GM12878 (cell line): ENCODE measurements around the gene LRRIQ4. TPM values are rescaled to one million over a fixed set of nuclear protein-coding genes. Genes with fewer than 3 reads are reported as not detected.

Experiments
- BHLHE40 ChIP-seq, 2 experiments: fragments of 450-650 bp in 1 of 2; IDR thresholded peaks; 2 replicates each; pipeline ENCODE4 v1.6.1; 2011 to 2017; ENCODE audit warnings: low read depth in 2 of 2, borderline replicate concordance in 1 of 2, improper control_type of control experiment in 1 of 2, low read length in 1 of 2, mild to moderate bottlenecking in 1 of 2
- CBFB ChIP-seq: IDR thresholded peaks from 2 replicates; pipeline ENCODE4 v1.6.1; 2016; ENCODE audit warnings: antibody characterized with exemption, low read depth
- CBX3 ChIP-seq: fragments of 200-600 bp; sonication (generic); IDR thresholded peaks from 2 replicates; pipeline ENCODE4 v1.6.1; 2016; ENCODE audit warnings: low read depth, borderline replicate concordance
- DPF2 ChIP-seq: fragments of 450-650 bp; IDR thresholded peaks from 2 replicates; pipeline ENCODE4 v1.6.1; 2017; ENCODE audit warnings: mild to moderate bottlenecking
- ESRRA ChIP-seq: IDR thresholded peaks from 2 replicates; pipeline ENCODE4 v1.6.1; 2012; ENCODE audit warnings: mild to moderate bottlenecking, low read length, improper control_type of control experiment
- EZH2 ChIP-seq: IDR thresholded peaks from 2 replicates; pipeline ENCODE4 v1.6.1; 2012; ENCODE audit warnings: low read depth, mild to moderate bottlenecking, control low read depth, inconsistent platforms, low read length, borderline replicate concordance; ENCODE audit not compliant: control insufficient read depth
- FOS ChIP-seq: IDR thresholded peaks from 3 replicates; pipeline ENCODE4 v1.6.1; 2011; ENCODE audit warnings: borderline replicate concordance; ENCODE audit not compliant: insufficient read length; ENCODE audit errors: extremely low read depth
- HDAC6 ChIP-seq: fragments of 200-600 bp; sonication (generic); IDR thresholded peaks from one replicate; pipeline ENCODE4 v1.8.0; 2017; ENCODE audit warnings: antibody characterized with exemption; ENCODE audit not compliant: unreplicated experiment
- NR2C2 ChIP-seq: IDR thresholded peaks from 2 replicates; pipeline ENCODE4 v1.6.1; 2011; ENCODE audit warnings: borderline replicate concordance, low read depth; ENCODE audit not compliant: control insufficient read depth, insufficient read length
- RB1 ChIP-seq: fragments of 450-650 bp; formaldehyde crosslinking; IDR thresholded peaks from 2 replicates; pipeline ENCODE4 v1.6.1; 2017; ENCODE audit warnings: mild to moderate bottlenecking, borderline replicate concordance
- RBBP5 ChIP-seq: fragments of 200-600 bp; sonication (generic); conservative IDR thresholded peaks from 2 replicates; pipeline ENCODE4 v1.6.1; 2016
- SMC3 ChIP-seq: IDR thresholded peaks from 2 replicates; pipeline ENCODE4 v1.6.1; 2011; ENCODE audit warnings: low read length, improper control_type of control experiment, borderline replicate concordance
- TCF12 ChIP-seq: IDR thresholded peaks from 2 replicates; pipeline ENCODE4 v1.6.1; 2011; ENCODE audit warnings: low read depth, mild to moderate bottlenecking, low read length
- YBX1 ChIP-seq: fragments of 450-650 bp; IDR thresholded peaks from 2 replicates; pipeline ENCODE4 v1.6.1; 2016; ENCODE audit warnings: antibody characterized with exemption
- YY1 ChIP-seq: IDR thresholded peaks from 2 replicates; pipeline ENCODE4 v1.6.1; 2011; ENCODE audit warnings: low read depth, mild to moderate bottlenecking, low read length
- ZBED1 ChIP-seq: IDR thresholded peaks from 2 replicates; pipeline ENCODE4 v1.6.1; 2016; ENCODE audit warnings: borderline replicate concordance
- polyA plus RNA-seq, 11 experiments: library from polyadenylated mRNA; depleted of rRNA in 4 of 11; unstranded in 6 of 11; stranded (reverse) in 5 of 11; fragments of >200 nt; fragmentation: Nextera tagmentation in 4 of 11; fragmentation: Illumina TruSeq in 1 of 11; extraction: Ambion mirVana in 4 of 11; extraction: Trizol in 1 of 11; gene quantifications; 1 replicate in 1 of 11; 2 replicates in 10 of 11; pipeline versions ENCODE4 v1.2.1 to v1.2.3, GENCODE V29; 2011 to 2016; ENCODE audit warnings: inconsistent platforms in 2 of 11, missing spikeins in 2 of 11, low read depth in 1 of 11
- total RNA-seq, 4 experiments: library from RNA; depleted of rRNA in 3 of 4; stranded (reverse); fragments of >200 nt in 3 of 4; fragmentation: Illumina TruSeq in 1 of 4; extraction: Trizol in 1 of 4; gene quantifications; 2 replicates each; pipeline versions ENCODE4 v1.2.1 to v1.2.3, GENCODE V29; 2013 to 2021
- TF ChIP-seq, protein P1 (sequence below): fragments of 450-650 bp; formaldehyde crosslinking; IDR thresholded peaks from 2 replicates; pipeline ENCODE4 v1.5.0; 2022; ENCODE audit warnings: mild to moderate bottlenecking, missing genetic modification characterization
- TF ChIP-seq, protein P2 (sequence below): IDR thresholded peaks from 2 replicates; pipeline ENCODE4 v1.6.1; 2012; ENCODE audit warnings: improper control_type of control experiment, low read depth, low read length; ENCODE audit not compliant: insufficient replicate concordance
- TF ChIP-seq, protein P3 (sequence below): fragments of 450-650 bp; IDR thresholded peaks from 2 replicates; pipeline ENCODE4 v1.6.1; 2017; ENCODE audit warnings: antibody characterized with exemption, mild to moderate bottlenecking, moderate library complexity

LRRIQ4 gene
- total and polyA plus RNA-seq, 10 of the 15 experiments (the other 5 are each of a cell fraction or from before 2014, with no cell fraction given) = 0.06 to 0.21 (median 0.14) TPM; not detected in 3

DNA sequence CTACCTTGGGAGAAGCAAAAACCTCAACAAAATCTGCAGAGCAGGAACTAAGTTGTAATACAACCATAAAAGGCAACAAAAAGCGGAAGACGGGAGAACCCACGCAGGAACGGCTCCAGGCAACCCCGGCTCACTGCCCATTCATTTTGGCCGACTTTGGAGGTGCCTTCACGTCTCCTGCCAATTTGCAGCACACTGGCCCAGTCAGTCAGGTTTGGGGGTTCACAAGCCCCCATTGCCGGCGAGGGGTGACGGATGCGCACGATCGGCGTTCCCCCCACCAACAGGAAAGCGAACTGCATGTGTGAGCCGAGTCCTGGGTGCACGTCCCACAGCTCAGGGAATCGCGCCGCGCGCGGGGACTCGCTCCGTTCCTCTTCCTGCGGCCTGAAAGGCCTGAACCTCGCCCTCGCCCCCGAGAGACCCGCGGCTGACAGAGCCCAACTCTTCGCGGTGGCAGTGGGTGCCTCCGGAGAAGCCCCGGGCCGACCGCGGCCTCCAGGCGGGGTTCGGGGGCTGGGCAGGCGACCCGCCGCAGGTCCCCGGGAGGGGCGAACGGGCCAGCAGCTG is 48.3 kb upstream of the LRRIQ4 start (continued):
- TF ChIP-seq BHLHE40 (IDR thresholded peaks at IDR 0.05; ENCODE audit: borderline replicate concordance in 1 of 2, low read depth in 2 of 2, low read length in 1 of 2) (peak in 1 of 2 experiments; percentile 43; a peak in 1 of 4 replicates), RBBP5 (no peak), EZH2 (no peak), RB1 (peak; percentile 81), SMC3 (no peak), FOS (no peak), YBX1 (no peak), HDAC6 (no peak), ZBED1 (no peak), TCF12 (no peak), ESRRA (no peak), NR2C2 (no peak), DPF2 (peak; percentile 75), CBFB (no peak), CBX3 (no peak), YY1 (no peak)
- TF ChIP-seq, protein P1, sequence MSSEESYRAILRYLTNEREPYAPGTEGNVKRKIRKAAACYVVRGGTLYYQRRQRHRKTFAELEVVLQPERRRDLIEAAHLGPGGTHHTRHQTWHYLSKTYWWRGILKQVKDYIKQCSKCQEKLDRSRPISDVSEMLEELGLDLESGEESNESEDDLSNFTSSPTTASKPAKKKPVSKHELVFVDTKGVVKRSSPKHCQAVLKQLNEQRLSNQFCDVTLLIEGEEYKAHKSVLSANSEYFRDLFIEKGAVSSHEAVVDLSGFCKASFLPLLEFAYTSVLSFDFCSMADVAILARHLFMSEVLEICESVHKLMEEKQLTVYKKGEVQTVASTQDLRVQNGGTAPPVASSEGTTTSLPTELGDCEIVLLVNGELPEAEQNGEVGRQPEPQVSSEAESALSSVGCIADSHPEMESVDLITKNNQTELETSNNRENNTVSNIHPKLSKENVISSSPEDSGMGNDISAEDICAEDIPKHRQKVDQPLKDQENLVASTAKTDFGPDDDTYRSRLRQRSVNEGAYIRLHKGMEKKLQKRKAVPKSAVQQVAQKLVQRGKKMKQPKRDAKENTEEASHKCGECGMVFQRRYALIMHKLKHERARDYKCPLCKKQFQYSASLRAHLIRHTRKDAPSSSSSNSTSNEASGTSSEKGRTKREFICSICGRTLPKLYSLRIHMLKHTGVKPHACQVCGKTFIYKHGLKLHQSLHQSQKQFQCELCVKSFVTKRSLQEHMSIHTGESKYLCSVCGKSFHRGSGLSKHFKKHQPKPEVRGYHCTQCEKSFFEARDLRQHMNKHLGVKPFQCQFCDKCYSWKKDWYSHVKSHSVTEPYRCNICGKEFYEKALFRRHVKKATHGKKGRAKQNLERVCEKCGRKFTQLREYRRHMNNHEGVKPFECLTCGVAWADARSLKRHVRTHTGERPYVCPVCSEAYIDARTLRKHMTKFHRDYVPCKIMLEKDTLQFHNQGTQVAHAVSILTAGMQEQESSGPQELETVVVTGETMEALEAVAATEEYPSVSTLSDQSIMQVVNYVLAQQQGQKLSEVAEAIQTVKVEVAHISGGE (CRISPR knock-in tag) = no peak
- TF ChIP-seq, protein P2, sequence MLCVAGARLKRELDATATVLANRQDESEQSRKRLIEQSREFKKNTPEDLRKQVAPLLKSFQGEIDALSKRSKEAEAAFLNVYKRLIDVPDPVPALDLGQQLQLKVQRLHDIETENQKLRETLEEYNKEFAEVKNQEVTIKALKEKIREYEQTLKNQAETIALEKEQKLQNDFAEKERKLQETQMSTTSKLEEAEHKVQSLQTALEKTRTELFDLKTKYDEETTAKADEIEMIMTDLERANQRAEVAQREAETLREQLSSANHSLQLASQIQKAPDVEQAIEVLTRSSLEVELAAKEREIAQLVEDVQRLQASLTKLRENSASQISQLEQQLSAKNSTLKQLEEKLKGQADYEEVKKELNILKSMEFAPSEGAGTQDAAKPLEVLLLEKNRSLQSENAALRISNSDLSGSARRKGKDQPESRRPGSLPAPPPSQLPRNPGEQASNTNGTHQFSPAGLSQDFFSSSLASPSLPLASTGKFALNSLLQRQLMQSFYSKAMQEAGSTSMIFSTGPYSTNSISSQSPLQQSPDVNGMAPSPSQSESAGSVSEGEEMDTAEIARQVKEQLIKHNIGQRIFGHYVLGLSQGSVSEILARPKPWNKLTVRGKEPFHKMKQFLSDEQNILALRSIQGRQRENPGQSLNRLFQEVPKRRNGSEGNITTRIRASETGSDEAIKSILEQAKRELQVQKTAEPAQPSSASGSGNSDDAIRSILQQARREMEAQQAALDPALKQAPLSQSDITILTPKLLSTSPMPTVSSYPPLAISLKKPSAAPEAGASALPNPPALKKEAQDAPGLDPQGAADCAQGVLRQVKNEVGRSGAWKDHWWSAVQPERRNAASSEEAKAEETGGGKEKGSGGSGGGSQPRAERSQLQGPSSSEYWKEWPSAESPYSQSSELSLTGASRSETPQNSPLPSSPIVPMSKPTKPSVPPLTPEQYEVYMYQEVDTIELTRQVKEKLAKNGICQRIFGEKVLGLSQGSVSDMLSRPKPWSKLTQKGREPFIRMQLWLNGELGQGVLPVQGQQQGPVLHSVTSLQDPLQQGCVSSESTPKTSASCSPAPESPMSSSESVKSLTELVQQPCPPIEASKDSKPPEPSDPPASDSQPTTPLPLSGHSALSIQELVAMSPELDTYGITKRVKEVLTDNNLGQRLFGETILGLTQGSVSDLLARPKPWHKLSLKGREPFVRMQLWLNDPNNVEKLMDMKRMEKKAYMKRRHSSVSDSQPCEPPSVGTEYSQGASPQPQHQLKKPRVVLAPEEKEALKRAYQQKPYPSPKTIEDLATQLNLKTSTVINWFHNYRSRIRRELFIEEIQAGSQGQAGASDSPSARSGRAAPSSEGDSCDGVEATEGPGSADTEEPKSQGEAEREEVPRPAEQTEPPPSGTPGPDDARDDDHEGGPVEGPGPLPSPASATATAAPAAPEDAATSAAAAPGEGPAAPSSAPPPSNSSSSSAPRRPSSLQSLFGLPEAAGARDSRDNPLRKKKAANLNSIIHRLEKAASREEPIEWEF = no peak
- TF ChIP-seq, protein P3, sequence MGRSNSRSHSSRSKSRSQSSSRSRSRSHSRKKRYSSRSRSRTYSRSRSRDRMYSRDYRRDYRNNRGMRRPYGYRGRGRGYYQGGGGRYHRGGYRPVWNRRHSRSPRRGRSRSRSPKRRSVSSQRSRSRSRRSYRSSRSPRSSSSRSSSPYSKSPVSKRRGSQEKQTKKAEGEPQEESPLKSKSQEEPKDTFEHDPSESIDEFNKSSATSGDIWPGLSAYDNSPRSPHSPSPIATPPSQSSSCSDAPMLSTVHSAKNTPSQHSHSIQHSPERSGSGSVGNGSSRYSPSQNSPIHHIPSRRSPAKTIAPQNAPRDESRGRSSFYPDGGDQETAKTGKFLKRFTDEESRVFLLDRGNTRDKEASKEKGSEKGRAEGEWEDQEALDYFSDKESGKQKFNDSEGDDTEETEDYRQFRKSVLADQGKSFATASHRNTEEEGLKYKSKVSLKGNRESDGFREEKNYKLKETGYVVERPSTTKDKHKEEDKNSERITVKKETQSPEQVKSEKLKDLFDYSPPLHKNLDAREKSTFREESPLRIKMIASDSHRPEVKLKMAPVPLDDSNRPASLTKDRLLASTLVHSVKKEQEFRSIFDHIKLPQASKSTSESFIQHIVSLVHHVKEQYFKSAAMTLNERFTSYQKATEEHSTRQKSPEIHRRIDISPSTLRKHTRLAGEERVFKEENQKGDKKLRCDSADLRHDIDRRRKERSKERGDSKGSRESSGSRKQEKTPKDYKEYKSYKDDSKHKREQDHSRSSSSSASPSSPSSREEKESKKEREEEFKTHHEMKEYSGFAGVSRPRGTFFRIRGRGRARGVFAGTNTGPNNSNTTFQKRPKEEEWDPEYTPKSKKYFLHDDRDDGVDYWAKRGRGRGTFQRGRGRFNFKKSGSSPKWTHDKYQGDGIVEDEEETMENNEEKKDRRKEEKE = no peak
